ENCODE measurements around the gene ZNF649. TPM values are rescaled to one million over a fixed set of nuclear protein-coding genes. Genes with fewer than 3 reads are reported as not detected.

ZNF649 gene
- total RNA-seq, 1 donor, result 5.4 TPM

GRCh38 chr19:51905206-51905605, 389 bp upstream of the ZNF649 start:
- TF ChIP-seq CTCF (IDR thresholded peaks at IDR 0.05; ENCODE audit: extremely low read depth, low read depth, low read length), result no peak
- no peak for DNase-seq (ENCODE audit: insufficient read length, low spot score, missing footprints)
- peaks cover 3% of the 10 kb centered on the region for H3K27me3 ChIP-seq (ENCODE audit: insufficient read depth, low read length)
- H3K27ac ChIP-seq (ENCODE audit: low read depth, low read length), result no peak overlapping the region
- peak overlapping the region; percentile 90 for H3K4me3 ChIP-seq (ENCODE audit: insufficient read depth, low read length)
- H4K20me1 ChIP-seq (ENCODE audit: insufficient read depth, low read length), result no peaks in the 10 kb centered on the region
- H3K4me1 ChIP-seq (ENCODE audit: insufficient read depth, low read length), result peaks cover 7% of the 10 kb centered on the region
- H2AFZ ChIP-seq (ENCODE audit: low read length), result peak overlapping the region; percentile 92
- peaks cover 37% of the 10 kb centered on the region for H3K79me2 ChIP-seq (ENCODE audit: insufficient read depth, low read length)
- no peaks in the 10 kb centered on the region for H3K9me3 ChIP-seq (ENCODE audit: low read depth, low read length)
- H3K4me2 ChIP-seq (ENCODE audit: insufficient read depth, low read length), result peak overlapping the region; percentile 90
- no peaks in the 10 kb centered on the region for H3K36me3 ChIP-seq (ENCODE audit: insufficient read depth, low read length)

GRCh38 chr19:51903192-51903591, 1.6 kb downstream of the ZNF649 start:
- TF ChIP-seq CTCF (IDR thresholded peaks at IDR 0.05; ENCODE audit: extremely low read depth, low read depth, low read length), result no peak
- H3K9me3 ChIP-seq (ENCODE audit: low read depth, low read length), result no peaks in the 10 kb centered on the region
- peaks cover 3% of the 10 kb centered on the region for H3K27me3 ChIP-seq (ENCODE audit: insufficient read depth, low read length)
- H3K4me1 ChIP-seq (ENCODE audit: insufficient read depth, low read length), result peaks cover 7% of the 10 kb centered on the region
- H3K4me2 ChIP-seq (ENCODE audit: insufficient read depth, low read length), result peak overlapping the region; percentile 90
- no peak overlapping the region for H3K4me3 ChIP-seq (ENCODE audit: insufficient read depth, low read length)
- H3K27ac ChIP-seq (ENCODE audit: low read depth, low read length), result no peak overlapping the region
- H3K36me3 ChIP-seq (ENCODE audit: insufficient read depth, low read length), result peaks cover 12% of the 10 kb centered on the region
- no peaks in the 10 kb centered on the region for H4K20me1 ChIP-seq (ENCODE audit: insufficient read depth, low read length)
- no peak for DNase-seq (ENCODE audit: insufficient read length, low spot score, missing footprints)
- H3K79me2 ChIP-seq (ENCODE audit: insufficient read depth, low read length), result peaks cover 47% of the 10 kb centered on the region
- H2AFZ ChIP-seq (ENCODE audit: low read length), result no peak overlapping the region

- Histone ChIP-seq H3K27me3 (ENCODE audit: insufficient read depth, low read length) (peaks cover 3% of the 10 kb centered on the region), H3K4me3 (ENCODE audit: insufficient read depth, low read length) (no peak overlapping the region), H3K4me2 (ENCODE audit: insufficient read depth, low read length) (no peak overlapping the region), H4K20me1 (ENCODE audit: insufficient read depth, low read length) (no peaks in the 10 kb centered on the region), H3K27ac (ENCODE audit: low read depth, low read length) (no peak overlapping the region), H3K9me3 (ENCODE audit: low read depth, low read length) (no peaks in the 10 kb centered on the region), H3K79me2 (ENCODE audit: insufficient read depth, low read length) (peaks cover 51% of the 10 kb centered on the region), H2AFZ (ENCODE audit: low read length) (no peak overlapping the region), H3K4me1 (ENCODE audit: insufficient read depth, low read length) (peaks cover 7% of the 10 kb centered on the region), H3K36me3 (ENCODE audit: insufficient read depth, low read length) (peaks cover 24% of the 10 kb centered on the region)
- no peak for DNase-seq (ENCODE audit: insufficient read length, low spot score, missing footprints)
- no peak for TF ChIP-seq CTCF (IDR thresholded peaks at IDR 0.05; ENCODE audit: extremely low read depth, low read depth, low read length)
Measured at GRCh38 chr19:51901860-51902259, 3.0 kb downstream of the ZNF649 start.

GRCh38 chr19:51891193-51891747, 13.5 kb downstream of the ZNF649 start:
- Histone ChIP-seq H3K27ac (ENCODE audit: low read depth, low read length) (no peak overlapping the region), H2AFZ (ENCODE audit: low read length) (no peak overlapping the region), H3K36me3 (ENCODE audit: insufficient read depth, low read length) (peaks cover 59% of the 10 kb centered on the region), H3K4me1 (ENCODE audit: insufficient read depth, low read length) (peaks cover 3% of the 10 kb centered on the region), H3K4me2 (ENCODE audit: insufficient read depth, low read length) (no peak overlapping the region), H4K20me1 (ENCODE audit: insufficient read depth, low read length) (no peaks in the 10 kb centered on the region), H3K9me3 (ENCODE audit: low read depth, low read length) (peaks cover 28% of the 10 kb centered on the region), H3K4me3 (ENCODE audit: insufficient read depth, low read length) (no peak overlapping the region), H3K79me2 (ENCODE audit: insufficient read depth, low read length) (no peaks in the 10 kb centered on the region), H3K27me3 (ENCODE audit: insufficient read depth, low read length) (no peaks in the 10 kb centered on the region)
- no peak for DNase-seq (ENCODE audit: insufficient read length, low spot score, missing footprints)
- no peak for TF ChIP-seq CTCF (IDR thresholded peaks at IDR 0.05; ENCODE audit: extremely low read depth, low read depth, low read length)
